Measurements from ENCODE around the gene RETREG1. TPM values are rescaled to one million over a fixed set of nuclear protein-coding genes. Genes with fewer than 3 reads are reported as not detected.

The RETREG1 gene
- total RNA-seq, 4 donors from 2014 or later, result 29.1 to 58.8 (median 43.3) TPM

DNA sequence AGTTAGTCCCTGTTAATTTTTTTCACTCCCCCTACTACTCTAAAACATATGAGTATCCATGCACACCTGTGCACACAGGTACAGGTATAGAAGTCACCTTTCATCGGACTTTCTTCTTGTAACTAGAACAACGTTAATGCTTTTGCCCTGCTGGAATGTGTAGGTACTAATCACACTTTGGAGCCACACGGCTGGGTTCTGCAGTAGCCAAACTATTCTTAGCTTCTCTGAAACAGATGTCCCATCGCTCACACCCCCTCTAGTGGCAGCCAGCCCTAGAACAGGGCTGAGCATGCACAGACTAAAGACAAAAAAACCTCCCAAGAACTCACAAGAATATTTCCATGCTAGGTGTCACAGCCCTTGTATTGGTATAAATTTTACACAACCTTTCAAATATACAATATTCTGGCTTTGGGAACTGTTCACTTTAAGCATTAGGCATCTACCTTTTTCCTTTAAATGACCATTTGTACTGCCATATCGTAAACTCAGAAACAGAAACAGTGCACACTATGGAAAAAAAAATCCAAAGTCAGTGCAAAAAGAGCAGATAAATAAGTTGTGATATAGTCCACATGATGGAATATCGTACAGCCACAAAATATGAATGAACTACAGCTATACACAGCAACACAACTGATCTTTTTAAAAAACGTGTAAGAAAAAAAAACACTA, 64.0 kb downstream of the RETREG1 start:
- intact Hi-C loops (cut with DNase I; ENCODE audit: low total_unique reads), result no loop called here
- WGBS, 2 donors, result 36 to 37% methylated on average over 7 of the region's 7 CpGs
- TF ChIP-seq POLR2A (IDR thresholded peaks at IDR 0.05), result no peak
- TF ChIP-seq, protein P1, sequence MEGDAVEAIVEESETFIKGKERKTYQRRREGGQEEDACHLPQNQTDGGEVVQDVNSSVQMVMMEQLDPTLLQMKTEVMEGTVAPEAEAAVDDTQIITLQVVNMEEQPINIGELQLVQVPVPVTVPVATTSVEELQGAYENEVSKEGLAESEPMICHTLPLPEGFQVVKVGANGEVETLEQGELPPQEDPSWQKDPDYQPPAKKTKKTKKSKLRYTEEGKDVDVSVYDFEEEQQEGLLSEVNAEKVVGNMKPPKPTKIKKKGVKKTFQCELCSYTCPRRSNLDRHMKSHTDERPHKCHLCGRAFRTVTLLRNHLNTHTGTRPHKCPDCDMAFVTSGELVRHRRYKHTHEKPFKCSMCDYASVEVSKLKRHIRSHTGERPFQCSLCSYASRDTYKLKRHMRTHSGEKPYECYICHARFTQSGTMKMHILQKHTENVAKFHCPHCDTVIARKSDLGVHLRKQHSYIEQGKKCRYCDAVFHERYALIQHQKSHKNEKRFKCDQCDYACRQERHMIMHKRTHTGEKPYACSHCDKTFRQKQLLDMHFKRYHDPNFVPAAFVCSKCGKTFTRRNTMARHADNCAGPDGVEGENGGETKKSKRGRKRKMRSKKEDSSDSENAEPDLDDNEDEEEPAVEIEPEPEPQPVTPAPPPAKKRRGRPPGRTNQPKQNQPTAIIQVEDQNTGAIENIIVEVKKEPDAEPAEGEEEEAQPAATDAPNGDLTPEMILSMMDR (IDR thresholded peaks at IDR 0.05), result peak in 1 of 3 donors; percentile 20
- no peak overlapping the region for H3K4me3 ChIP-seq (ENCODE audit: low read depth, poor library complexity, severe bottlenecking)
- DNase-seq (ENCODE audit: low spot score in 2 of 2), result peak; percentile 76 to 94

DNA sequence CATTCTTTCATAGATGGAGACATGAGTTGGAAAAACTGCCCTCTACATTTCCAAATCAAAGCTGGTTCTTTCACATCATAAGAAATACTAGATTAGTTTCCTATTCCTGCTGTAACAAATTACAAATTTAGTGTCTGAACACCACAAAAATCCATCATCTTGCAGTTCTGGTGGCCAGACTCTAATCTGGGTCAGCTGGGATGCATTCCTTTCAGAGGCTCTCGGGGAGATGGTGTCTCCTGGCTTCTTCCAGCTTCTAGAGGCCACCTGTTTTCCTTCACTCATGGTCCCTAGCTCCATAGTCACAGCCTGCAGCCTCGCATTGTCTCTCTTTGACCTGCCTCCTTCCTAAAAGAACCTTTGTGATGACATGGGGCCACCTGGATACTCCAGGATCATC, 65.2 kb downstream of the RETREG1 start:
- H3K4me3 ChIP-seq (ENCODE audit: low read depth, poor library complexity, severe bottlenecking), result no peak overlapping the region
- intact Hi-C loops (cut with DNase I; ENCODE audit: low total_unique reads), result no loop called here
- no peak for DNase-seq (ENCODE audit: low spot score in 2 of 2)
- WGBS, 2 donors, result 83 to 90% methylated on average over 2 of the region's 2 CpGs
- TF ChIP-seq, protein P1 (IDR thresholded peaks at IDR 0.05), result no peak
- no peak for TF ChIP-seq POLR2A (IDR thresholded peaks at IDR 0.05)

DNA sequence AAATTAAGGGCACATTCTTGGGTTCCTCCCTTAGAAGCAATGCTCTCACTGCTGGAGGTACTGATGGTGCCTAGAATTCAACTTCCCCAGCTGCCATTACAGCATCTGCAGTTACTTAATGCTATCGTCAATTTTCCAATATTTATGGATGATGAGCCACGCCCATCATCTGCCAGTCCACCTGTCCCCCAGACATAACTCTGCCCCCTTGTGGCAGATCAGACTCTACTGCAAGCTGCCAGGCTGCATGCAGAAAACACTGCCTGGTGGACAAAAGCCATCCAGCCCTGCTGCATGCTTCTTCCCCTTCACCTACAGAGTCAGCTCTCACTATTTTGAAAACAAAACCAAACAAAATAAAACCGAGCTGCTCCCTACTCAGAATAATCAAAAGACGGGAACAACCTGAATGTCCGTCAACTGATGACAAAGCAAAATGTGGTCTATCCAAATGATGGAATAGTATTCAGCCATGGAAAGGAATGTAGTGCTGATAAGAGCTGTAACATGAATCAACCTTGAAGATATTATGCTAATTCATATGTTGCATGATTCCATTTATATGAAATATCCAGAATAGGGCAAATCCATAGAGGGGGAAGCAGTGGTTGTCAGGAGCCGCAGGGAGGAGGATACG, 66.4 kb downstream of the RETREG1 start:
- H3K4me3 ChIP-seq (ENCODE audit: low read depth, poor library complexity, severe bottlenecking), result no peak overlapping the region
- DNase-seq (ENCODE audit: low spot score in 2 of 2), result peak in 1 of 2 donors; percentile 75
- WGBS, 2 donors, result 68 to 70% methylated on average over 7 of the region's 7 CpGs
- TF ChIP-seq POLR2A (IDR thresholded peaks at IDR 0.05), result no peak
- TF ChIP-seq, protein P1 (IDR thresholded peaks at IDR 0.05), result no peak
- intact Hi-C loops (cut with DNase I; ENCODE audit: low total_unique reads), result no loop called here

DNA sequence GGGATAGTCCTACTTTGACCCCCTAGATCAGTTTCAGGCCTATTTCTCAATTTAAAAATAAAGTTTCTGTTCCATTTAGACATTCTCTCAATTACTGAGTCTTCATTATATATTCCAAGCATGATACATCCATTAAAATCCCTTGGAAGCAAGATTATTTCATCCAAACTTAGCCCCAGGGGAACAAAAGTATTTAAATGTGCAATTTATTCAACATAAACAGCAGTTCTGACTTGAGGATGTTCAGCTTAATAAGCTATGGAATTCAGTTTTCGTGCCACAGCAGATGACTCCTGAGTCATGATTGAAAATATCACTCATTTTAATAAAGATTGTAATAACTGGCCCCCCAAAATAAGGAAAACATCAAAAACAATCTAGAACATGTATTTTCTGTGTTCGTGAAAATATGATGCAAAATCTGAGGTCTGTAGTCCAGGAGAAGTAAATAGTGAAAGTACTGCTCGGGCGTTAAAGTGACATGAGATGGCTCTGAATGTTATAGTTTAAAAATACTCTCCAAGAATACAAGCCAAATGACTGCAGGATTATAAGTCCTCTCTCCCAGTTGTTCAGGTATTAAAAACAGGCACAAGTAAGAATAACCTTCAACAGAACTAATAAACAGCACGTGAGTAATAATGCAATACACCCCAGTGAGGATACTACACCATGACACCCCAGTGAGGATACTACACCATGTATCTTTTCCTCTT, 67.1 kb downstream of the RETREG1 start:
- intact Hi-C loops (cut with DNase I; ENCODE audit: low total_unique reads), result loop anchor here (10.0 kb wide), 1 partner anchor 55 kb away; no protein-coding TSS in a partner anchor
- 38 to 49% methylated on average over 5 of the region's 5 CpGs for WGBS, 2 donors

DNA sequence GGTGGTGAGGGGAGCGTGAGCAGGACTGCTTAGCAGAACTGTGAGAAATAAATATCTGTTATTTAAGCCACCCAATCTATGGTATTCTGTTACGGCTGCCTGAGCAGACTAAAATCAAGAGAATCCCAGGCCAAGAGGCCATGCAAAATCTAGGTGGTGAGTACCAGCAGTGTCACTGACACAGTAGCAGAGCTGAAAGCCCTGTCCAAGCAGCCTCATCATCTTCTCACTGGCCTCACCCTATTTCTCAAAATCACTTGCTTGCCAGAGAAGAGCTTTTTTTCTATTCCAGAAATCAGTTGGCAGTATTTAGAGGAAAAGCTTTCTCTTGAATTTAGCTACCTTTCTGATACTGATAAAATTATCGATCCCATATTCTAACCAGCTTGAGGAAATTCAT, 68.0 kb downstream of the RETREG1 start:
- no peak overlapping the region for H3K4me3 ChIP-seq (ENCODE audit: low read depth, poor library complexity, severe bottlenecking)
- DNase-seq (ENCODE audit: low spot score in 2 of 2), result peak in 1 of 2 donors; percentile 67
- TF ChIP-seq POLR2A (IDR thresholded peaks at IDR 0.05), result no peak
- TF ChIP-seq, protein P1 (IDR thresholded peaks at IDR 0.05), result no peak
- intact Hi-C loops (cut with DNase I; ENCODE audit: low total_unique reads), result loop anchor here (10.0 kb wide), 1 partner anchor 54 kb away; no protein-coding TSS in a partner anchor
- WGBS, 2 donors, result 47 to 52% methylated on average over 3 of the region's 3 CpGs

More for the DNA sequence above, 67.1 kb downstream of the RETREG1 start:
- TF ChIP-seq POLR2A (IDR thresholded peaks at IDR 0.05), result no peak
- TF ChIP-seq, protein P1 (IDR thresholded peaks at IDR 0.05), result no peak
- H3K4me3 ChIP-seq (ENCODE audit: low read depth, poor library complexity, severe bottlenecking), result no peak overlapping the region
- no peak for DNase-seq (ENCODE audit: low spot score in 2 of 2)

Measured in lower leg skin (tissue), 4 donors.